GM23338 (cell line): ENCODE measurements around the gene LDLRAD3. TPM values are rescaled to one million over a fixed set of nuclear protein-coding genes. Genes with fewer than 3 reads are reported as not detected.

Experiments
- ATAC-seq: fragments of 200-7000 bp; cut with Tn5 transposase; 3 replicates; pipeline ENCODE4 v1.9.1; 2020
- DNase-seq: peaks from one replicate; pipeline ENCODE4 v3.0.0-alpha.2; 2015; ENCODE audit warnings: low spot score
- H2AFZ ChIP-seq: fragments of 200-600 bp; sonication (generic); 2 replicates; pipeline ENCODE4 v1.8.0; 2016; ENCODE audit warnings: antibody characterized with exemption, mild to moderate bottlenecking, moderate library complexity
- H3F3A ChIP-seq: fragments of 200-600 bp; sonication (generic); replicated peaks from 2 replicates; pipeline ENCODE4 v1.8.0; 2017; ENCODE audit warnings: antibody characterized with exemption, mixed run types, low read depth
- H3K27ac ChIP-seq: fragments of 200-600 bp; sonication (generic); 2 replicates; pipeline ENCODE4 v1.6.1; 2016; ENCODE audit warnings: low read depth
- H3K27me3 ChIP-seq: fragments of 200-600 bp; sonication (generic); 2 replicates; pipeline ENCODE4 v1.8.0; 2016; ENCODE audit warnings: mild to moderate bottlenecking, mixed run types, moderate library complexity; ENCODE audit not compliant: insufficient read depth
- H3K36me3 ChIP-seq: fragments of 200-600 bp; sonication (generic); 2 replicates; pipeline ENCODE4 v1.8.0; 2016; ENCODE audit warnings: mild to moderate bottlenecking; ENCODE audit not compliant: insufficient read depth
- H3K4me1 ChIP-seq: fragments of 200-600 bp; sonication (generic); 2 replicates; pipeline ENCODE4 v1.8.0; 2016; ENCODE audit warnings: mild to moderate bottlenecking, moderate library complexity; ENCODE audit not compliant: insufficient read depth
- H3K4me2 ChIP-seq: fragments of 200-600 bp; sonication (generic); 2 replicates; pipeline ENCODE4 v1.7.1; 2017; ENCODE audit warnings: mixed run types
- H3K4me3 ChIP-seq: fragments of 200-600 bp; sonication (generic); 2 replicates; pipeline ENCODE4 v1.6.1; 2016; ENCODE audit warnings: mixed run types
- H3K79me2 ChIP-seq: fragments of 200-600 bp; sonication (generic); replicated peaks from 2 replicates; pipeline ENCODE4 v1.8.0; 2017; ENCODE audit warnings: mild to moderate bottlenecking; ENCODE audit not compliant: insufficient read depth
- H3K9me2 ChIP-seq: fragments of 200-600 bp; sonication (generic); 2 replicates; pipeline ENCODE4 v1.8.0; 2017; ENCODE audit not compliant: insufficient read depth
- H4K20me1 ChIP-seq: fragments of 200-600 bp; sonication (generic); replicated peaks from 2 replicates; pipeline ENCODE4 v1.8.0; 2017; ENCODE audit warnings: mild to moderate bottlenecking; ENCODE audit not compliant: insufficient read depth
- H3K27ac Mint-ChIP-seq: 2 replicates; pipeline ENCODE4 v1.8.0; 2020; ENCODE audit warnings: inconsistent platforms, mild to moderate bottlenecking, moderate library complexity, mixed read lengths
- H3K27me3 Mint-ChIP-seq: 3 replicates; pipeline ENCODE4 v1.8.0; 2022; ENCODE audit warnings: low read depth, mild to moderate bottlenecking, moderate library complexity, mixed read lengths, inconsistent platforms; ENCODE audit not compliant: insufficient read depth, poor library complexity
- H3K36me3 Mint-ChIP-seq: 3 replicates; pipeline ENCODE4 v1.8.0; 2021; ENCODE audit warnings: low read depth, mild to moderate bottlenecking, inconsistent platforms, moderate library complexity, mixed read lengths
- H3K4me1 Mint-ChIP-seq: 3 replicates; pipeline ENCODE4 v1.8.0; 2020; ENCODE audit warnings: mild to moderate bottlenecking, inconsistent platforms, mixed read lengths
- H3K4me3 Mint-ChIP-seq: 3 replicates; pipeline ENCODE4 v1.8.0; 2021; ENCODE audit warnings: moderate library complexity, mild to moderate bottlenecking, inconsistent platforms, mixed read lengths
- H3K9me3 Mint-ChIP-seq: 3 replicates; pipeline ENCODE4 v1.8.0; 2020; ENCODE audit warnings: moderate library complexity, mild to moderate bottlenecking, inconsistent platforms, mixed read lengths
- CREB1 ChIP-seq: fragments of 250-450 bp; sonication (Bioruptor Pico); IDR thresholded peaks from 2 replicates; pipeline ENCODE4 v1.5.0; 2020; ENCODE audit warnings: low read depth, mild to moderate bottlenecking, moderate library complexity
- CTCF ChIP-seq, 2 experiments: fragments of 200-600 bp in 1 of 2; sonication (generic) in 1 of 2; conservative IDR thresholded peaks; 2 replicates each; pipeline versions ENCODE4 v1.5.1 to v1.6.1; 2016 to 2017; ENCODE audit warnings: antibody characterized with exemption in 2 of 2, low read depth in 2 of 2, mild to moderate bottlenecking in 2 of 2, moderate library complexity in 1 of 2
- ETS1 ChIP-seq: IDR thresholded peaks from 2 replicates; pipeline ENCODE4 v1.6.1; 2016; ENCODE audit warnings: antibody characterized with exemption
- EZH2 ChIP-seq: fragments of 200-600 bp; sonication (generic); IDR thresholded peaks from one replicate; pipeline ENCODE4 v1.8.0; 2017; ENCODE audit warnings: antibody characterized with exemption, mild to moderate bottlenecking, low read depth; ENCODE audit not compliant: unreplicated experiment
- EZH2phosphoT487 ChIP-seq: fragments of 200-600 bp; sonication (generic); IDR thresholded peaks from one replicate; pipeline ENCODE4 v1.8.1; 2018; ENCODE audit warnings: antibody characterized with exemption; ENCODE audit not compliant: unreplicated experiment
- JUNB ChIP-seq: IDR thresholded peaks from one replicate; pipeline ENCODE4 v1.6.1; 2016; ENCODE audit warnings: antibody characterized with exemption; ENCODE audit not compliant: unreplicated experiment
- NANOG ChIP-seq: IDR thresholded peaks from 2 replicates; pipeline ENCODE4 v1.6.1; 2016; ENCODE audit warnings: antibody characterized with exemption, borderline replicate concordance
- POLR2AphosphoS5 ChIP-seq: IDR thresholded peaks from 2 replicates; pipeline ENCODE4 v1.6.1; 2016; ENCODE audit warnings: antibody characterized with exemption, low read depth
- STAT1 ChIP-seq: IDR thresholded peaks from one replicate; pipeline ENCODE4 v1.6.1; 2016; ENCODE audit warnings: antibody characterized with exemption; ENCODE audit not compliant: unreplicated experiment
- ZNF114 ChIP-seq: fragments of 250-450 bp; sonication (Bioruptor Pico); IDR thresholded peaks from 2 replicates; pipeline ENCODE4 v1.5.0; 2020; ENCODE audit warnings: mild to moderate bottlenecking, moderate library complexity
- ZNF331 ChIP-seq: fragments of 250-450 bp; sonication (Bioruptor Pico); IDR thresholded peaks from 2 replicates; pipeline ENCODE4 v1.5.0; 2020; ENCODE audit warnings: low read depth, mild to moderate bottlenecking, moderate library complexity
- ZNF462 ChIP-seq: fragments of 250-450 bp; sonication (Bioruptor Pico); IDR thresholded peaks from 2 replicates; pipeline ENCODE4 v1.5.0; 2020; ENCODE audit warnings: mild to moderate bottlenecking, moderate library complexity
- polyA plus RNA-seq: library from polyadenylated mRNA; unstranded; fragments of >200 nt; fragmentation: Nextera tagmentation; extraction: Ambion mirVana; gene quantifications from 2 replicates; pipeline ENCODE4 v1.2.1, GENCODE V29; 2016
- total RNA-seq: library from RNA; depleted of rRNA; stranded (reverse); fragments of >200 nt; shearing (Covaris generic); gene quantifications from 2 replicates; pipeline ENCODE4 v1.2.3, GENCODE V29; 2014
- TF ChIP-seq, protein P1 (sequence below): IDR thresholded peaks from one replicate; pipeline ENCODE4 v1.6.1; 2018; ENCODE audit warnings: antibody characterized with exemption; ENCODE audit not compliant: unreplicated experiment

The LDLRAD3 gene
- total and polyA plus RNA-seq, 2 experiments from 2014 or later: 8.5 to 19.4 TPM

GRCh38 chr11:35912883-35913624 lies 30.8 kb upstream of the LDLRAD3 start:
- no peaks in the 10 kb centered on the region for H3K9me3 Mint-ChIP-seq
- Histone ChIP-seq H3K27me3 (no peaks in the 10 kb centered on the region), H4K20me1 (no peaks in the 10 kb centered on the region), H3K36me3 (no peaks in the 10 kb centered on the region), H3K4me2 (no peak overlapping the region), H3K9me2 (peaks cover 7% of the 10 kb centered on the region; the same call in 1 of the 2 replicates), H3K4me1 (no peaks in the 10 kb centered on the region), H3K27ac (no peak overlapping the region), H2AFZ (no peak overlapping the region), H3F3A (no peaks in the 10 kb centered on the region), H3K79me2 (no peaks in the 10 kb centered on the region), H3K4me3 (no peak overlapping the region)
- DNase-seq (no peak), ATAC-seq (no peak)
- H3K4me3 Mint-ChIP-seq: no peak overlapping the region
- TF ChIP-seq ETS1 (no peak), POLR2AphosphoS5 (no peak), NANOG (no peak), CTCF (conservative IDR thresholded peaks at IDR 0.05; ENCODE audit: low read depth in 2 of 2) (no peak), EZH2phosphoT487 (no peak), ZNF462 (no peak), STAT1 (no peak), ZNF331 (no peak), ZNF114 (CRISPR knock-in tag) (no peak), EZH2 (no peak), CREB1 (CRISPR knock-in tag) (no peak), JUNB (no peak)
- TF ChIP-seq, protein P1, sequence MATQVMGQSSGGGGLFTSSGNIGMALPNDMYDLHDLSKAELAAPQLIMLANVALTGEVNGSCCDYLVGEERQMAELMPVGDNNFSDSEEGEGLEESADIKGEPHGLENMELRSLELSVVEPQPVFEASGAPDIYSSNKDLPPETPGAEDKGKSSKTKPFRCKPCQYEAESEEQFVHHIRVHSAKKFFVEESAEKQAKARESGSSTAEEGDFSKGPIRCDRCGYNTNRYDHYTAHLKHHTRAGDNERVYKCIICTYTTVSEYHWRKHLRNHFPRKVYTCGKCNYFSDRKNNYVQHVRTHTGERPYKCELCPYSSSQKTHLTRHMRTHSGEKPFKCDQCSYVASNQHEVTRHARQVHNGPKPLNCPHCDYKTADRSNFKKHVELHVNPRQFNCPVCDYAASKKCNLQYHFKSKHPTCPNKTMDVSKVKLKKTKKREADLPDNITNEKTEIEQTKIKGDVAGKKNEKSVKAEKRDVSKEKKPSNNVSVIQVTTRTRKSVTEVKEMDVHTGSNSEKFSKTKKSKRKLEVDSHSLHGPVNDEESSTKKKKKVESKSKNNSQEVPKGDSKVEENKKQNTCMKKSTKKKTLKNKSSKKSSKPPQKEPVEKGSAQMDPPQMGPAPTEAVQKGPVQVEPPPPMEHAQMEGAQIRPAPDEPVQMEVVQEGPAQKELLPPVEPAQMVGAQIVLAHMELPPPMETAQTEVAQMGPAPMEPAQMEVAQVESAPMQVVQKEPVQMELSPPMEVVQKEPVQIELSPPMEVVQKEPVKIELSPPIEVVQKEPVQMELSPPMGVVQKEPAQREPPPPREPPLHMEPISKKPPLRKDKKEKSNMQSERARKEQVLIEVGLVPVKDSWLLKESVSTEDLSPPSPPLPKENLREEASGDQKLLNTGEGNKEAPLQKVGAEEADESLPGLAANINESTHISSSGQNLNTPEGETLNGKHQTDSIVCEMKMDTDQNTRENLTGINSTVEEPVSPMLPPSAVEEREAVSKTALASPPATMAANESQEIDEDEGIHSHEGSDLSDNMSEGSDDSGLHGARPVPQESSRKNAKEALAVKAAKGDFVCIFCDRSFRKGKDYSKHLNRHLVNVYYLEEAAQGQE: no peak
- H3K4me1 Mint-ChIP-seq: peaks cover 6% of the 10 kb centered on the region; the same call in 1 of the 3 replicates
- no peaks in the 10 kb centered on the region for H3K27me3 Mint-ChIP-seq
- no peaks in the 10 kb centered on the region for H3K36me3 Mint-ChIP-seq
- H3K27ac Mint-ChIP-seq: no peak overlapping the region
